Heart right ventricle (tissue), 16 donors: ENCODE results near the gene TIMM22. TPM values are rescaled to one million over a fixed set of nuclear protein-coding genes. Genes with fewer than 3 reads are reported as not detected.

Experiments used
- ATAC-seq, 8 donors: fragments of 200-7000 bp; cut with Tn5 transposase; one replicate each; pipeline ENCODE4 v1.9.1; 2020; ENCODE audit warnings: mild to moderate bottlenecking in 8 of 8, moderate library complexity in 8 of 8, moderate number of reproducible peaks in 1 of 8
- DNase-seq, 2 donors: peaks; one replicate each; pipeline ENCODE4 v3.0.0-alpha.2; 2020
- H3K27ac ChIP-seq, 10 donors: fragments of 200-600 bp; sonication (generic) in 2 of 10; one replicate each; pipeline versions ENCODE4 v1.5.0 to v1.8.0; 2020 to 2022; ENCODE audit warnings: mild to moderate bottlenecking in 3 of 10
- H3K27me3 ChIP-seq, 7 donors: fragments of 200-600 bp; one replicate each; pipeline ENCODE4 v1.8.0; 2021 to 2022; ENCODE audit warnings: mild to moderate bottlenecking in 2 of 7
- H3K36me3 ChIP-seq, 9 donors: fragments of 200-600 bp; sonication (generic) in 1 of 9; one replicate each; pipeline versions ENCODE4 v1.5.0 to v1.8.0; 2020 to 2022; ENCODE audit warnings: mild to moderate bottlenecking in 2 of 9
- H3K4me1 ChIP-seq, 9 donors: fragments of 200-600 bp; sonication (generic) in 1 of 9; one replicate each; pipeline versions ENCODE4 v1.5.0 to v1.8.0; 2020 to 2022; ENCODE audit warnings: mild to moderate bottlenecking in 4 of 9
- H3K4me3 ChIP-seq, 10 donors: fragments of 200-600 bp; sonication (generic) in 2 of 10; one replicate each; pipeline versions ENCODE4 v1.5.0 to v1.8.0; 2020 to 2022; ENCODE audit warnings: mild to moderate bottlenecking in 7 of 10, moderate library complexity in 2 of 10
- H3K9me3 ChIP-seq, 11 donors: fragments of 200-600 bp in 10 of 11; sonication (generic) in 2 of 11; one replicate each; pipeline versions ENCODE4 v1.5.0 to v1.8.0; 2013 to 2022; ENCODE audit warnings: mild to moderate bottlenecking in 2 of 11, control low read depth in 1 of 11, moderate library complexity in 1 of 11
- WGBS, 2 donors: extraction: QIAGEN DNeasy Blood & Tissue Kit; methylation state at CpG; one replicate each; pipeline ENCODE4 v1.1.7; 2013; ENCODE audit warnings: inconsistent platforms in 1 of 2; 5-methylcytosine and 5-hydroxymethylcytosine counted together
- intact Hi-C, 10 donors: fragments of 100-400 bp; cut with DNase I; formaldehyde crosslinking; loops; one replicate each; pipeline versions ENCODE4 v1.11.1 to v1.14.2; 2022
- polyA plus RNA-seq, 2 donors: library from polyadenylated mRNA; stranded (reverse); fragments of 200-250 nt; gene quantifications; one replicate each; pipeline ENCODE4 v1.2.3, GENCODE V29; 2013
- total RNA-seq, 10 donors: library from RNA; stranded (reverse); fragmentation: NEBNext Ultra II Directional in 3 of 10; extraction: Animal tissue kit (Norgen Biotek cat#: 25700) in 3 of 10; gene quantifications; one replicate each; pipeline versions ENCODE4 v1.2.1 to v1.2.4, GENCODE V29; 2021 to 2023
- TF ChIP-seq, protein P1 (sequence below), 9 donors: fragments of 200-600 bp; sonication (generic) in 2 of 9; IDR thresholded peaks; one replicate each; pipeline versions ENCODE4 v1.5.0 to v1.8.0; 2021 to 2022; ENCODE audit warnings: antibody characterized with exemption in 9 of 9, mild to moderate bottlenecking in 5 of 9, moderate library complexity in 1 of 9
- donor health status: Arrhythmogenic right ventricular cardiomyopathy.
- donor health status: ischemic (EF 13 %, LVEDD 7.1; RV severe dilation, severe dysfunction).
- donor health status: healthy with polysubstance abuse.
- donor health status: DM: no; HTN: yes; CAD: no.
- donor health status: DM: no; HTN: no; CAD: no.
- donor health status: ischemic (EF 25% LVEDD 6.9; RV normal size, moderate dysfunction).
- donor health status: ischemic (EF 25% LVEDD 5.7; RV mildly dilated, moderate dysfunction).
- donor health status: healthy.
- donor health status: DM: yes; HTN: yes; CAD: no.
- donor health status: Ischemic cardiomyopathy.
- donor health status: ischemic (EF 35%, LVEDD 5.7; RV mildly dilated, moderate dysfunction).
- donor health status: nonischemic (EF 11% LVEDD 7.7; RV severe dilation, severe dysfunction).
- donor health status: DM: yes; HTN: yes; CAD: no.
- donor health status: PGD.
- donor health status: ischemic (EF 29% LVEDD 5.4; RV normal size, mild dysfunction).
- donor health status: nonischemic (EF 23%, LVEDD 6.1; RV moderate dilation, normal function).

The TIMM22 gene
- total and polyA plus RNA-seq, 12 donors: 12.5 to 19.8 (median 17.5) TPM

DNA sequence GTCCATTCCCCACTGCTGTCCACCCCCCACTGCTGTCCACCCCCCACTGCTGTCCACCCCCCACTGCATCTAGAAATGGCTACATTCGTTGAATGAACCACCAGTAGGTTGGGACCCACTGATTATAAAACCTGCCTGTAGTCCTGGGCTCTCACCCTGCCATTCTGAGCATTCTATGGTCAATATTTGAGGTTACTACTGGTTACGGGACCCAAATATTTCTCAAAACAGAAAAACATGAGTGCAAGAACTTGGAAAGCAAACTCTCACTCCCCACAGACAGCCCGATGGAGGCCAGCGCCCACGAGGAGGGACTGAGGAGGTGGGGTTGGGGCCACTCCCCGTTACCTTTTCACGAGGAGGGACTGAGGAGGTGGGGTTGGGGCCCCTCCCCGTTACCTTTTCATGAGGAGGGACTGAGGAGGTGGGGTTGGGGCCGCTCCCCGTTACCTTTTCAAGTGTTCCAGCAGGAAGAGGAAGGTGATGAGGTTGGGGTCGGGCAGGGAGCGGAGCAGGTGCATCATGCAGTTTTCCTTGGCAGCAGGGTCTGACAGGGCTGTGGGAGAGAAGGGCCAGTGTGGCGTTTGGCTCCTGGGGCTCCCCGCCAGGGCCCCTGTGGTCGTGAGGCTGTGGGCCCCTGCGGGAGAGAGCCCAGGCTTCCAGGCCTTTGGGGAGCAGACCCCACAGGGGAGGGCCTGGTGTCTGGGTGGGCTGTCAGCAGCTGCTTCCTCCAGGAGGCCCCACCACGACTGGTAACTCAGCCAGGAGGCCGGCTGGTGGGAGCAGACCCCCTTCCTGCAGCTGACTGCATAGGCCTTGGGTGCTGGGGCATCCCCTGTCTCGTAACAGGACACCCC is 12.5 kb downstream of the TIMM22 start:
- Histone ChIP-seq H3K4me3 (no peak overlapping the region), H3K9me3 (no peaks in the 10 kb centered on the region), H3K36me3 (peaks cover 0 to 91% (median 40%) of the 10 kb centered on the region in 9 donors), H3K27ac (peak overlapping the region in 9 of 10 donors; percentile 24 to 83 (median 74)), H3K4me1 (peaks cover 33 to 75% (median 61%) of the 10 kb centered on the region in 9 donors), H3K27me3 (no peaks in the 10 kb centered on the region)
- no peak for ATAC-seq
- WGBS, 2 donors: 78 to 80% methylated on average over 19 of the region's 19 CpGs
- no peak for DNase-seq
- TF ChIP-seq, protein P1, sequence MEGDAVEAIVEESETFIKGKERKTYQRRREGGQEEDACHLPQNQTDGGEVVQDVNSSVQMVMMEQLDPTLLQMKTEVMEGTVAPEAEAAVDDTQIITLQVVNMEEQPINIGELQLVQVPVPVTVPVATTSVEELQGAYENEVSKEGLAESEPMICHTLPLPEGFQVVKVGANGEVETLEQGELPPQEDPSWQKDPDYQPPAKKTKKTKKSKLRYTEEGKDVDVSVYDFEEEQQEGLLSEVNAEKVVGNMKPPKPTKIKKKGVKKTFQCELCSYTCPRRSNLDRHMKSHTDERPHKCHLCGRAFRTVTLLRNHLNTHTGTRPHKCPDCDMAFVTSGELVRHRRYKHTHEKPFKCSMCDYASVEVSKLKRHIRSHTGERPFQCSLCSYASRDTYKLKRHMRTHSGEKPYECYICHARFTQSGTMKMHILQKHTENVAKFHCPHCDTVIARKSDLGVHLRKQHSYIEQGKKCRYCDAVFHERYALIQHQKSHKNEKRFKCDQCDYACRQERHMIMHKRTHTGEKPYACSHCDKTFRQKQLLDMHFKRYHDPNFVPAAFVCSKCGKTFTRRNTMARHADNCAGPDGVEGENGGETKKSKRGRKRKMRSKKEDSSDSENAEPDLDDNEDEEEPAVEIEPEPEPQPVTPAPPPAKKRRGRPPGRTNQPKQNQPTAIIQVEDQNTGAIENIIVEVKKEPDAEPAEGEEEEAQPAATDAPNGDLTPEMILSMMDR (IDR thresholded peaks at IDR 0.05): no peak
- intact Hi-C loops: loop anchor here in 2 of 10 donors (5.0 kb wide), 2 partner anchors 33 to 38 kb away; no protein-coding TSS in a partner anchor

DNA sequence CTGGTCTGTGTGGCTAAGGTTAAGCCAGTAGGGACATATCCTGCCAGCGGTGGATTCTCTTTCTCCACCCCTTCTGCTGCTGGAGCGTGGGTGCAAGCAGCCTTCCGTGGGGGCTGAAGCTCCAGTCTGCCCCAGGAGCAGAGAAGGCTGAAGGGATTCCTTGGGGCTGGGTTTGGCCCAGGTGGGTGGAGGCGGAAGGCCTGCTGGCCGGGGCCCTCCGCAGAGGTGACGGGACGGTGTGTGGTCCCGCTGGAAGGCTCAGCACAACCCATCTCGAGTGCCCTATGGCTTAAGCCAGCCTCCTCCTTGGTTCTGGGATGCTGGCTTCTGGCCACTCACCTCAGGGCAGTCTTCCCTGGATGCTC is 13.1 kb downstream of the TIMM22 start:
- intact Hi-C loops: loop anchor here in 1 of 10 donors (5.0 kb wide), 1 partner anchor 37 kb away; no protein-coding TSS in a partner anchor
- Histone ChIP-seq H3K27me3 (no peaks in the 10 kb centered on the region), H3K27ac (peak overlapping the region in 9 of 10 donors; percentile 16 to 83 (median 46)), H3K4me1 (peaks cover 27 to 69% (median 55%) of the 10 kb centered on the region in 9 donors), H3K9me3 (no peaks in the 10 kb centered on the region), H3K4me3 (no peak overlapping the region), H3K36me3 (peaks cover 0 to 91% (median 40%) of the 10 kb centered on the region in 9 donors)
- 86 to 90% methylated on average over 10 of the region's 10 CpGs for WGBS, 2 donors
- DNase-seq (no peak), ATAC-seq (no peak)
- TF ChIP-seq, protein P1 (IDR thresholded peaks at IDR 0.05): no peak

DNA sequence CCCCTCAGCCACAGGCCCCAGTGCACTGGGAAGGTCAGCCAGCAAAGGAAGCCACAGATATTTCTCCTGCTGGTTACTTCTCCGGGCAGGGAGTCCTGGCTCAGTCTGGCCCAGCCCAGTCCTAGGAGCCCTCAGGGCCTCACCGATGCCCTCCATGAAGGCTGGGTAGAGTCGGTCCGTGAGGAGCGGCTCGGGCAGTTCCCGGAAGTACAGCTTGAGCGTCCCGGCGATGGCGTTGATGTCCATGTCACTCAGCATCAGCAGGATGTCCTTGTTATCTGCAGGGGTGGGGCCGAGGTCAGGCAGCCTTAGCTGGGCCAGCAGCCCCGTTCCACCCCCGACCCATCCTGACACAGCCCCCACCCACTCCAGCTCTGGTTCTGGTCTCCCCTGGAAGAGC is 13.7 kb downstream of the TIMM22 start:
- no peaks in the 10 kb centered on the region for H3K27me3 ChIP-seq
- ATAC-seq (no peak), DNase-seq (no peak)
- peaks cover 0 to 86% (median 40%) of the 10 kb centered on the region in 9 donors for H3K36me3 ChIP-seq
- H3K4me1 ChIP-seq: peaks cover 22 to 64% (median 50%) of the 10 kb centered on the region in 9 donors
- 59 to 61% methylated on average over 14 of the region's 14 CpGs for WGBS, 2 donors
- H3K9me3 ChIP-seq: no peaks in the 10 kb centered on the region
- peak overlapping the region in 7 of 10 donors; percentile 10 to 83 (median 46) for H3K27ac ChIP-seq
- no peak overlapping the region for H3K4me3 ChIP-seq
- TF ChIP-seq, protein P1 (IDR thresholded peaks at IDR 0.05): no peak
- intact Hi-C loops: loop anchor here in 1 of 10 donors (5.0 kb wide), 1 partner anchor 37 kb away; no protein-coding TSS in a partner anchor

DNA sequence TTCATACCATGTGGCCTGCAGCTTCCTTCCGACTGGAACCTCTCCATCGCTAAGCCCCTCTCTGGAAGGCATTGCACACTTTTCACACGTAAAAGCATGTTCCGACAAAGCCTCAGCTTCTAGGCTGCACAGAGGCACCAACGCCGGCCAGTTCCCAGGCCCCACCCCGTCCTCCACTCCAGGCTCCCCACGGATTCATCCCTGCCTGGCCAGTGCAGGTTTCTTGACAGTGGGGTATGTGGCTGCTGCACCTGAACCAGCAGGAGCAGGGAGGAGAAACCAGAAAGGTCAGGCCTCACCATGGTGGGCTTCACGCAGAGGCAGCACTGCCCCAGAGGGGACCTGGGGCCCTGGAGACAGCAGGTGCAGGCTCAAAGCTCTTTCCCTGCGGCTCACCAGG is 14.2 kb downstream of the TIMM22 start:
- no peaks in the 10 kb centered on the region for H3K27me3 ChIP-seq
- WGBS, 2 donors: 84 to 85% methylated on average over 10 of the region's 10 CpGs
- H3K4me1 ChIP-seq: peaks cover 16 to 58% (median 44%) of the 10 kb centered on the region in 9 donors
- no peak for DNase-seq
- no peak for ATAC-seq
- H3K4me3 ChIP-seq: no peak overlapping the region
- H3K36me3 ChIP-seq: peaks cover 0 to 80% (median 40%) of the 10 kb centered on the region in 9 donors
- intact Hi-C loops: loop anchor here in 1 of 10 donors (5.0 kb wide), 1 partner anchor 36 kb away; no protein-coding TSS in a partner anchor
- no peaks in the 10 kb centered on the region for H3K9me3 ChIP-seq
- peak overlapping the region in 3 of 10 donors; percentile 74 to 83 (median 77) for H3K27ac ChIP-seq
- TF ChIP-seq, protein P1 (IDR thresholded peaks at IDR 0.05): no peak
